ENCODE data around the gene AVPI1. TPM values are rescaled to one million over a fixed set of nuclear protein-coding genes. Genes with fewer than 3 reads are reported as not detected.

AVPI1 gene
- total RNA-seq, 4 donors from 2014 or later: 1.4 to 14.1 (median 3.0) TPM

- TF ChIP-seq POLR2A (IDR thresholded peaks at IDR 0.05): no peak
- TF ChIP-seq CTCF (IDR thresholded peaks at IDR 0.05 in 4 of 5, conservative IDR thresholded peaks at IDR 0.05 in 1 of 5): no peak
- Histone ChIP-seq H3K36me3 (no peaks in the 10 kb centered on the region), H3K4me3 (no peak overlapping the region), H3K27ac (no peak overlapping the region), H3K4me1 (peaks cover 5% of the 10 kb centered on the region in 2 donors), H3K9me3 (no peaks in the 10 kb centered on the region), H3K27me3 (no peaks in the 10 kb centered on the region)
- in situ Hi-C loops (cut with MboI; ENCODE audit: low sequenced_read_pairs in 4 of 4) (no loop called here), intact Hi-C loops (cut with DNase I; ENCODE audit: low total_unique reads) (no loop called here)
- no peak for ATAC-seq
- no peak for DNase-seq
Observed at GRCh38 chr10:97627731-97628130, 59.3 kb downstream of the AVPI1 start.

Other genes starting within 250 kb of the AVPI1 start
- gene EXOSC1, start 241.2 kb downstream of the AVPI1 start, total RNA-seq: 10 to 100 TPM; 18.6 to 34.5 (median 26.8) TPM
- 10 to 100 TPM; 25.0 to 34.5 (median 31.6) TPM for gene ZDHHC16, start 241.1 kb downstream of the AVPI1 start, total RNA-seq
- gene MMS19, start 188.8 kb downstream of the AVPI1 start, total RNA-seq: 10 to 100 TPM; 56.1 to 70.0 (median 65.0) TPM
- 10 to 100 TPM; 13.7 to 40.0 (median 23.3) TPM for gene UBTD1, start 188.3 kb downstream of the AVPI1 start, total RNA-seq
- 1,000 to 10,000 TPM in 1 of 4 donors, 100 to 1,000 TPM in 3; 105 to 1,024 (median 853) TPM for gene ANKRD2, start 114.5 kb downstream of the AVPI1 start, total RNA-seq
- 10 to 100 TPM in 1 of 4 donors, 1 to 10 TPM in 1, under 1 TPM in 2; 0.27 to 11.2 (median 4.1) TPM for gene HOGA1, start 102.9 kb downstream of the AVPI1 start, total RNA-seq
- under 1 TPM in 2 of 4 donors, not detected in 2; 0.41 to 0.55 TPM for gene C10orf62, start 97.5 kb downstream of the AVPI1 start, total RNA-seq
- 1 to 10 TPM in 3 of 4 donors, under 1 TPM in 1; 0.51 to 8.7 (median 2.1) TPM for gene MORN4, start 53.7 kb downstream of the AVPI1 start, total RNA-seq
- gene PI4K2A, start 46.6 kb downstream of the AVPI1 start, total RNA-seq: 10 to 100 TPM; 16.1 to 18.5 (median 17.9) TPM
- 1 to 10 TPM; 3.2 to 5.1 (median 3.9) TPM for gene MARVELD1, start 26.5 kb upstream of the AVPI1 start, total RNA-seq
- gene ZFYVE27, start 49.9 kb upstream of the AVPI1 start, total RNA-seq: 10 to 100 TPM in 3 of 4 donors, 1 to 10 TPM in 1; 7.6 to 14.9 (median 11.6) TPM
- gene SFRP5, start 84.8 kb upstream of the AVPI1 start, total RNA-seq: 1 to 10 TPM in 1 of 4 donors, under 1 TPM in 2, not detected in 1; 0.25 to 2.2 (median 0.93) TPM
- gene GOLGA7B, start 162.6 kb upstream of the AVPI1 start, total RNA-seq: 1 to 10 TPM in 1 of 4 donors, under 1 TPM in 3; 0.29 to 2.3 (median 0.63) TPM

Data from gastrocnemius medialis (tissue), 4 donors.